Trophoblast cell (in vitro differentiated cells and primary cell): ENCODE measurements around the gene TUBA8.

Source experiments
- DNase-seq, 2 donors: peaks; one replicate each; pipeline ENCODE4 v3.0.0-alpha.2; 2016
- H2AFZ ChIP-seq: 2 replicates; pipeline ENCODE4 v1.6.1; 2013; ENCODE audit warnings: low read length, moderate library complexity, mild to moderate bottlenecking; ENCODE audit not compliant: insufficient read depth, poor library complexity
- H2AK5ac ChIP-seq: 2 replicates; pipeline ENCODE4 v1.6.1; 2013; ENCODE audit warnings: mild to moderate bottlenecking, low read length
- H2BK120ac ChIP-seq: 2 replicates; pipeline ENCODE4 v1.6.1; 2013; ENCODE audit warnings: low read length, mild to moderate bottlenecking, moderate library complexity; ENCODE audit not compliant: insufficient read depth, poor library complexity
- H2BK12ac ChIP-seq: 2 replicates; pipeline ENCODE4 v1.6.1; 2013; ENCODE audit warnings: mild to moderate bottlenecking, low read length, moderate library complexity
- H2BK5ac ChIP-seq: 2 replicates; pipeline ENCODE4 v1.6.1; 2013; ENCODE audit warnings: low read length, low read depth, moderate library complexity, mild to moderate bottlenecking; ENCODE audit not compliant: poor library complexity
- H3K14ac ChIP-seq: 2 replicates; pipeline ENCODE4 v1.6.1; 2013; ENCODE audit warnings: mild to moderate bottlenecking, low read length
- H3K18ac ChIP-seq: 2 replicates; pipeline ENCODE4 v1.6.1; 2013; ENCODE audit warnings: mild to moderate bottlenecking, low read length
- H3K23ac ChIP-seq: 2 replicates; pipeline ENCODE4 v1.6.1; 2013; ENCODE audit warnings: low read length
- H3K27ac ChIP-seq: 2 replicates; pipeline ENCODE4 v1.5.1; 2013; ENCODE audit warnings: low read depth, mild to moderate bottlenecking, inconsistent platforms, low read length, moderate library complexity
- H3K27me3 ChIP-seq: 2 replicates; pipeline ENCODE4 v1.6.1; 2013; ENCODE audit warnings: inconsistent platforms, mild to moderate bottlenecking, low read length, moderate library complexity; ENCODE audit not compliant: insufficient read depth
- H3K36me3 ChIP-seq, 2 experiments: 1 replicate in 1 of 2; 2 replicates in 1 of 2; pipeline ENCODE4 v1.6.1; 2013; ENCODE audit warnings: low read length in 2 of 2, mild to moderate bottlenecking in 2 of 2, moderate library complexity in 1 of 2; ENCODE audit not compliant: insufficient read depth in 2 of 2, control insufficient read depth in 1 of 2
- H3K4ac ChIP-seq: 2 replicates; pipeline ENCODE4 v1.6.1; 2013; ENCODE audit warnings: low read depth, mild to moderate bottlenecking, low read length, moderate library complexity
- H3K4me1 ChIP-seq, 2 experiments: 1 replicate in 1 of 2; 2 replicates in 1 of 2; pipeline ENCODE4 v1.6.1; 2013; ENCODE audit warnings: low read length in 2 of 2, mild to moderate bottlenecking in 2 of 2, moderate library complexity in 1 of 2; ENCODE audit not compliant: insufficient read depth in 2 of 2, control insufficient read depth in 1 of 2
- H3K4me2 ChIP-seq: 2 replicates; pipeline ENCODE4 v1.6.1; 2013; ENCODE audit warnings: inconsistent platforms, mild to moderate bottlenecking, low read length, moderate library complexity
- H3K4me3 ChIP-seq: 2 replicates; pipeline ENCODE4 v1.5.1; 2013; ENCODE audit warnings: mild to moderate bottlenecking, low read depth, low read length, inconsistent platforms
- H3K79me1 ChIP-seq: one replicate; pipeline ENCODE4 v1.6.1; 2013; ENCODE audit warnings: low read length
- H3K79me2 ChIP-seq: 2 replicates; pipeline ENCODE4 v1.6.1; 2013; ENCODE audit warnings: low read length, mild to moderate bottlenecking; ENCODE audit not compliant: control insufficient read depth, insufficient read depth, poor library complexity
- H3K9ac ChIP-seq: 2 replicates; pipeline ENCODE4 v1.6.1; 2013; ENCODE audit warnings: mild to moderate bottlenecking, low read length
- H3K9me3 ChIP-seq: 2 replicates; pipeline ENCODE4 v1.6.1; 2013; ENCODE audit warnings: low read depth, mild to moderate bottlenecking, control low read depth, inconsistent platforms, low read length; ENCODE audit not compliant: insufficient read depth
- H4K12ac ChIP-seq: 2 replicates; pipeline ENCODE4 v1.6.1; 2013; ENCODE audit warnings: low read depth, mild to moderate bottlenecking, low read length, moderate library complexity
- H4K8ac ChIP-seq: 2 replicates; pipeline ENCODE4 v1.6.1; 2013; ENCODE audit warnings: low read depth, mild to moderate bottlenecking, low read length, moderate library complexity
- H4K91ac ChIP-seq: one replicate; pipeline ENCODE4 v1.6.1; 2013; ENCODE audit warnings: low read depth, mild to moderate bottlenecking, low read length, moderate library complexity
- WGBS: extraction: QIAGEN DNeasy Blood & Tissue Kit; methylation state at CpG from one replicate; pipeline ENCODE4 v1.1.7; 2013; ENCODE audit warnings: missing lambda C conversion rate; ENCODE audit not compliant: insufficient read length, insufficient coverage; ENCODE audit errors: extremely low coverage; 5-methylcytosine and 5-hydroxymethylcytosine counted together

Gene TUBA8

DNA sequence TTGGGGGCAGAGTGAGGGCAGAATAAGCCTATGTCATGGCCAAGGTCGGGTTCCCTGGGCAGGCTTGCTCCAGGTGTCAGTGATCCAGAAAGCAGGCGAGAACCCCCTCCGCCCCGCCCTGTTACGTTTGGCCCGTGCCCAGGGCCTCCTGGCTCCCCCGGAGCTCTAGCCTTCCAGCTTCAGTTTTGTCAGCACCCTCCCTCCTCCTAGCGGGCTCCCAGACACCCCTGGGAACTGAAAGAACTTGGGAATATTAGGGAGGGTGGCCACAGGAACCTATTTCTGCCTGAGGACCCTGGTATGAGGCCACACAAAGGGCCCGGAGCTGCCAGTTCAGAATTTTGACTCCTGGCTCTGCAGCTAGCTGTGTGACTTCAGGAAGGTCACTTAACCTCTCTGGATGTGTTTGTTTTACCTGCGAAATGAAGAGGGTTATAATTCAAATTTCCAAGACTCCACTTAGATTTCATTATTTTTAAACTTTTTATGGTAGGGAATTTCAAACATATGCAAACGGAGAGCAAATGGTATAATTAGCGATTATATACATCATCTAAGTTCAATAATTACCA, 1.2 kb downstream of the TUBA8 start:
- H3K27me3 ChIP-seq = peaks cover 26% of the 10 kb centered on the region
- no peak for DNase-seq
- no peaks in the 10 kb centered on the region for H3K9me3 ChIP-seq
- no peak overlapping the region for H3K9ac ChIP-seq
- no peak overlapping the region for H2BK5ac ChIP-seq
- no peak overlapping the region for H3K14ac ChIP-seq
- no peak overlapping the region for H4K12ac ChIP-seq
- H2AFZ ChIP-seq = no peak overlapping the region
- no peak overlapping the region for H3K18ac ChIP-seq
- H3K79me2 ChIP-seq = no peaks in the 10 kb centered on the region
- no peak overlapping the region for H2BK12ac ChIP-seq
- H3K4me1 ChIP-seq = peaks cover 3 to 8% of the 10 kb centered on the region in 2 experiments
- H3K4me2 ChIP-seq = no peak overlapping the region
- H3K23ac ChIP-seq = no peak overlapping the region
- H2AK5ac ChIP-seq = no peak overlapping the region
- no peak overlapping the region for H2BK120ac ChIP-seq
- no peak overlapping the region for H4K91ac ChIP-seq
- WGBS = no CpG with 5 or more reads among the region's 12 CpGs
- H3K4ac ChIP-seq = no peak overlapping the region
- no peak overlapping the region for H3K27ac ChIP-seq
- no peak overlapping the region for H3K4me3 ChIP-seq
- no peaks in the 10 kb centered on the region for H3K36me3 ChIP-seq
- no peaks in the 10 kb centered on the region for H3K79me1 ChIP-seq
- no peak overlapping the region for H4K8ac ChIP-seq

DNA sequence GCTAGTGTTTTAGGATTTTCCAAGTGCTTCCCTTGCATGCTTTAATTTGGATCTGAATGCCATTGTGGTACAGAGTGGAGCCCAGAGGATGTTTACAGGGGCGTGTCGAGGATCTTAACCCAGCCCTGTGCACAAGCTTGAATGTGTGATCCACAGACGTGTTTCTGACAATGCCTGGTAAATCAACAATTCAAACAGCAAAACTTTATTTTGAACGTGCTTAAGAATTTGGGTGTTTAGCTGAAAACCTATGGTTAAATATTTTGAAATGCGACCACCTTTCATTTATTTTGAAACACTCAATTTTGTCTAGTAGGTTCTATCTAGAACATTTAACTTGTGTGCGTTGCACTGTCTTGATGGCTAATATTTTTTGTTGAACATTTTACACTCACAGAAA, 1.8 kb downstream of the TUBA8 start:
- no peak overlapping the region for H2BK5ac ChIP-seq
- no peak overlapping the region for H2BK120ac ChIP-seq
- no peak overlapping the region for H3K4ac ChIP-seq
- no peaks in the 10 kb centered on the region for H3K9me3 ChIP-seq
- H3K4me2 ChIP-seq = no peak overlapping the region
- H3K14ac ChIP-seq = no peak overlapping the region
- no peak overlapping the region for H3K27ac ChIP-seq
- DNase-seq = no peak
- H3K79me1 ChIP-seq = no peaks in the 10 kb centered on the region
- no peak overlapping the region for H2BK12ac ChIP-seq
- no peak overlapping the region for H2AFZ ChIP-seq
- H3K9ac ChIP-seq = no peak overlapping the region
- H3K27me3 ChIP-seq = peaks cover 26% of the 10 kb centered on the region
- H2AK5ac ChIP-seq = no peak overlapping the region
- H3K36me3 ChIP-seq = no peaks in the 10 kb centered on the region
- no peak overlapping the region for H3K23ac ChIP-seq
- H3K4me1 ChIP-seq = peaks cover 3 to 8% of the 10 kb centered on the region in 2 experiments
- no peak overlapping the region for H4K8ac ChIP-seq
- no CpG with 5 or more reads among the region's 6 CpGs for WGBS
- no peak overlapping the region for H3K18ac ChIP-seq
- no peak overlapping the region for H4K91ac ChIP-seq
- no peak overlapping the region for H4K12ac ChIP-seq
- H3K4me3 ChIP-seq = no peak overlapping the region
- no peaks in the 10 kb centered on the region for H3K79me2 ChIP-seq

DNA sequence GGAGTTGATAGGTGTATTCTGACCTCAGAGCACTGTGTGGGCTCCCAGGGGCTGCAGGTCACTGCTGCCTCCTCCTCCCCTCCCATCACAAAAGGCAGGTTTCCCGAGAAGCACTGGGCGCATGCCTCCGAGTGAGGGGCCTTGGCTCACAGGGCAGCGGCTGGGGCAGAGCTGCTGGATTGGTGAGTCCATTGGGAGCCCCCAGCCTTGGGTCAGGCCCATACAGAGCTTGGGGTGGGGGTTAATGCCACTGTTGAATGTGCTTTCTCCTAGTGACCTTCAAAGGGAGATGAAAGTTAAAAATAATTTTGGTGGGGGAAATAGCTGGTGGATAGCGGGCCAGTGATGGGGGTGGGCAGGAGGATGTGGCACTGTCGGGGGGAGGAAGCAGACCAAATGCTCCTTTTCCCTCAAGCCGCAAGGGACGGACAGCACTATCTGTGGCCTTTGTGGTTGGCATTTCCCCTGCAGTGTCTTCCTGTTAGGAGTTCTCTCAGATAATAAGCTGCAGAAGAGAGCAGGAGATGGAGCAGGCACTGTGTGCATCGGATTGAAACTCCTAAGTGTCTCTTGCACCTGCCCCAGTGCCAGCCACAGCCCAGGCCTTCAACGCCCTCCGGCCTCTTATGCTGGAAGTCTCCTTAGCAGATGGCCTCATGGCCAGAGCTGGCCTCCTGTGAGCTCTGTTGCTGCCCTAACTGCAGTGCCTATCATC, 3.2 kb downstream of the TUBA8 start:
- H3K4me3 ChIP-seq = no peak overlapping the region
- no peak for DNase-seq
- WGBS = no CpG with 5 or more reads among the region's 11 CpGs
- no peak overlapping the region for H3K27ac ChIP-seq
- H2BK12ac ChIP-seq = no peak overlapping the region
- H3K18ac ChIP-seq = no peak overlapping the region
- H2BK5ac ChIP-seq = no peak overlapping the region
- no peak overlapping the region for H2BK120ac ChIP-seq
- no peak overlapping the region for H2AFZ ChIP-seq
- H3K4me1 ChIP-seq = peaks cover 3 to 8% of the 10 kb centered on the region in 2 experiments
- no peak overlapping the region for H4K8ac ChIP-seq
- no peak overlapping the region for H2AK5ac ChIP-seq
- no peaks in the 10 kb centered on the region for H3K9me3 ChIP-seq
- H3K27me3 ChIP-seq = peaks cover 26% of the 10 kb centered on the region
- no peaks in the 10 kb centered on the region for H3K79me1 ChIP-seq
- no peaks in the 10 kb centered on the region for H3K79me2 ChIP-seq
- no peak overlapping the region for H3K9ac ChIP-seq
- H4K91ac ChIP-seq = no peak overlapping the region
- no peak overlapping the region for H3K4me2 ChIP-seq
- H4K12ac ChIP-seq = no peak overlapping the region
- no peak overlapping the region for H3K14ac ChIP-seq
- H3K4ac ChIP-seq = no peak overlapping the region
- no peaks in the 10 kb centered on the region for H3K36me3 ChIP-seq
- H3K23ac ChIP-seq = no peak overlapping the region

DNA sequence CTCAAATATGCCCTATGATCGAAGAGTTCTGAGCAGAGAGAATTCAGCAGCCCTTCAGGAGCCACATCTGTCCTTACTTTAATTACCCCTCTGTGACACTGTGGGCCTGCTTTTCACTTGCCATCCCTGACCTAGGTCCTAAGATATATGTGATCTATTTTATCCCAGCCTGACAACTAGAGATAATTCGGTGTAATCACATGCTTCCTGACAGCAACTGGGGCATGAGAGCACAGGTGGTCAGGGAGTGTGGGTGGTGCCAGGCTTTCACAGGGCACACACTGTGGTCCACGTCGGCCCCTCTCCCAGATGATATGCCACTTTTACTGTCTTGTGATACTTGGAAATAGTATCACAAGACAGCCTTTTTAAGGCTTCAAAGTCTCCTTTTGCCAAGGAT, 3.9 kb downstream of the TUBA8 start:
- WGBS = no CpG with 5 or more reads among the region's 4 CpGs
- H3K79me1 ChIP-seq = no peaks in the 10 kb centered on the region
- no peak overlapping the region for H2BK12ac ChIP-seq
- H2BK120ac ChIP-seq = no peak overlapping the region
- H3K14ac ChIP-seq = no peak overlapping the region
- H3K18ac ChIP-seq = no peak overlapping the region
- H4K91ac ChIP-seq = no peak overlapping the region
- H2AFZ ChIP-seq = no peak overlapping the region
- DNase-seq = no peak
- H3K4me3 ChIP-seq = no peak overlapping the region
- no peak overlapping the region for H3K9ac ChIP-seq
- H3K9me3 ChIP-seq = no peaks in the 10 kb centered on the region
- no peak overlapping the region for H2AK5ac ChIP-seq
- H3K4me2 ChIP-seq = no peak overlapping the region
- H3K79me2 ChIP-seq = no peaks in the 10 kb centered on the region
- H3K27me3 ChIP-seq = peaks cover 24% of the 10 kb centered on the region
- no peak overlapping the region for H2BK5ac ChIP-seq
- H3K4me1 ChIP-seq = peaks cover 3 to 8% of the 10 kb centered on the region in 2 experiments
- H3K27ac ChIP-seq = no peak overlapping the region
- H3K4ac ChIP-seq = no peak overlapping the region
- no peaks in the 10 kb centered on the region for H3K36me3 ChIP-seq
- H4K12ac ChIP-seq = no peak overlapping the region
- no peak overlapping the region for H4K8ac ChIP-seq
- no peak overlapping the region for H3K23ac ChIP-seq
